Neural progenitor cell (in vitro differentiated cells): ENCODE results near the gene GLT8D2. TPM values are rescaled to one million over a fixed set of nuclear protein-coding genes. Genes with fewer than 3 reads are reported as not detected.

Experiments used
- DNase-seq: peaks from one replicate; pipeline ENCODE4 v3.0.0-alpha.2; 2016; ENCODE audit warnings: low spot score
- H2AFZ ChIP-seq: fragments of 200-600 bp; sonication (generic); replicated peaks from 2 replicates; pipeline ENCODE4 v1.6.1; 2016; ENCODE audit warnings: antibody characterized with exemption
- H3F3A ChIP-seq: fragments of 200-600 bp; sonication (generic); 2 replicates; pipeline ENCODE4 v1.6.1; 2016; ENCODE audit warnings: antibody characterized with exemption, low read depth
- H3K27ac ChIP-seq: fragments of 200-600 bp; sonication (generic); 2 replicates; pipeline ENCODE4 v1.5.1; 2016; ENCODE audit warnings: mild to moderate bottlenecking
- H3K27me3 ChIP-seq: fragments of 200-600 bp; sonication (generic); 2 replicates; pipeline ENCODE4 v1.6.1; 2016; ENCODE audit warnings: mild to moderate bottlenecking, moderate library complexity
- H3K36me3 ChIP-seq: fragments of 200-600 bp; sonication (generic); 2 replicates; pipeline ENCODE4 v1.5.1; 2016
- H3K4me1 ChIP-seq: fragments of 200-600 bp; sonication (generic); 2 replicates; pipeline ENCODE4 v1.6.1; 2016; ENCODE audit warnings: mixed run types
- H3K4me2 ChIP-seq: fragments of 200-600 bp; sonication (generic); 2 replicates; pipeline ENCODE4 v1.6.1; 2016
- H3K4me3 ChIP-seq: fragments of 200-600 bp; sonication (generic); 2 replicates; pipeline ENCODE4 v1.5.1; 2016
- H3K79me2 ChIP-seq: fragments of 200-600 bp; sonication (generic); 2 replicates; pipeline ENCODE4 v1.6.1; 2016; ENCODE audit warnings: low read depth
- H3K9ac ChIP-seq: fragments of 200-600 bp; sonication (generic); 2 replicates; pipeline ENCODE4 v1.6.1; 2016
- H3K9me3 ChIP-seq: fragments of 200-600 bp; sonication (generic); 2 replicates; pipeline ENCODE4 v1.5.1; 2016; ENCODE audit warnings: low read depth
- H4K20me1 ChIP-seq: fragments of 200-600 bp; sonication (generic); 2 replicates; pipeline ENCODE4 v1.6.1; 2016; ENCODE audit warnings: low read depth
- H3K27ac Mint-ChIP-seq: 3 replicates; pipeline ENCODE4 v1.8.0; 2021; ENCODE audit warnings: mixed read lengths
- H3K27me3 Mint-ChIP-seq: 2 replicates; pipeline ENCODE4 v1.8.0; 2022; ENCODE audit warnings: low read depth, mild to moderate bottlenecking, inconsistent platforms, moderate library complexity, mixed read lengths; ENCODE audit not compliant: insufficient read depth
- H3K36me3 Mint-ChIP-seq: 3 replicates; pipeline ENCODE4 v1.8.0; 2021; ENCODE audit warnings: mixed read lengths
- H3K4me1 Mint-ChIP-seq: 3 replicates; pipeline ENCODE4 v1.8.0; 2021; ENCODE audit warnings: mixed read lengths
- H3K4me3 Mint-ChIP-seq: 3 replicates; pipeline ENCODE4 v1.8.0; 2021; ENCODE audit warnings: mild to moderate bottlenecking, moderate library complexity, mixed read lengths
- H3K9me3 Mint-ChIP-seq: 3 replicates; pipeline ENCODE4 v1.8.0; 2020; ENCODE audit warnings: mixed read lengths
- EZH2 ChIP-seq: fragments of 200-600 bp; sonication (generic); IDR thresholded peaks from 2 replicates; pipeline ENCODE4 v1.6.1; 2017; ENCODE audit warnings: antibody characterized with exemption, mild to moderate bottlenecking, moderate library complexity
- EZH2phosphoT487 ChIP-seq: fragments of 200-600 bp; sonication (generic); IDR thresholded peaks from 2 replicates; pipeline ENCODE4 v1.6.1; 2017; ENCODE audit warnings: antibody characterized with exemption
- total RNA-seq: library from RNA; depleted of rRNA; stranded (reverse); fragments of >200 nt; gene quantifications from 2 replicates; pipeline ENCODE4 v1.2.3, GENCODE V29; 2015; ENCODE audit warnings: low replicate concordance
- TF ChIP-seq, protein P1 (sequence below): fragments of 200-600 bp; sonication (generic); IDR thresholded peaks from 2 replicates; pipeline ENCODE4 v1.5.1; 2017; ENCODE audit warnings: antibody characterized with exemption, mild to moderate bottlenecking

Gene GLT8D2
- total RNA-seq, 1 donor from 2014 or later, result 3.9 TPM

- TF ChIP-seq EZH2 (no peak), EZH2phosphoT487 (no peak)
- TF ChIP-seq, protein P1, sequence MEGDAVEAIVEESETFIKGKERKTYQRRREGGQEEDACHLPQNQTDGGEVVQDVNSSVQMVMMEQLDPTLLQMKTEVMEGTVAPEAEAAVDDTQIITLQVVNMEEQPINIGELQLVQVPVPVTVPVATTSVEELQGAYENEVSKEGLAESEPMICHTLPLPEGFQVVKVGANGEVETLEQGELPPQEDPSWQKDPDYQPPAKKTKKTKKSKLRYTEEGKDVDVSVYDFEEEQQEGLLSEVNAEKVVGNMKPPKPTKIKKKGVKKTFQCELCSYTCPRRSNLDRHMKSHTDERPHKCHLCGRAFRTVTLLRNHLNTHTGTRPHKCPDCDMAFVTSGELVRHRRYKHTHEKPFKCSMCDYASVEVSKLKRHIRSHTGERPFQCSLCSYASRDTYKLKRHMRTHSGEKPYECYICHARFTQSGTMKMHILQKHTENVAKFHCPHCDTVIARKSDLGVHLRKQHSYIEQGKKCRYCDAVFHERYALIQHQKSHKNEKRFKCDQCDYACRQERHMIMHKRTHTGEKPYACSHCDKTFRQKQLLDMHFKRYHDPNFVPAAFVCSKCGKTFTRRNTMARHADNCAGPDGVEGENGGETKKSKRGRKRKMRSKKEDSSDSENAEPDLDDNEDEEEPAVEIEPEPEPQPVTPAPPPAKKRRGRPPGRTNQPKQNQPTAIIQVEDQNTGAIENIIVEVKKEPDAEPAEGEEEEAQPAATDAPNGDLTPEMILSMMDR, result no peak
- H3K9me3 Mint-ChIP-seq, result peaks cover 9% of the 10 kb centered on the region
- no peaks in the 10 kb centered on the region for H3F3A ChIP-seq
- H3K9ac ChIP-seq, result no peak overlapping the region
- H2AFZ ChIP-seq, result no peak overlapping the region
- no peak overlapping the region for H3K27ac Mint-ChIP-seq
- H3K9me3 ChIP-seq, result no peaks in the 10 kb centered on the region
- H3K4me2 ChIP-seq, result no peak overlapping the region
- DNase-seq, result no peak
- no peaks in the 10 kb centered on the region for H3K4me1 Mint-ChIP-seq
- H3K4me3 ChIP-seq, result no peak overlapping the region
- H3K27me3 Mint-ChIP-seq, result peaks cover 3% of the 10 kb centered on the region
- no peak overlapping the region for H3K4me3 Mint-ChIP-seq
- no peaks in the 10 kb centered on the region for H4K20me1 ChIP-seq
- H3K36me3 ChIP-seq, result no peaks in the 10 kb centered on the region
- no peak overlapping the region for H3K27ac ChIP-seq
- H3K36me3 Mint-ChIP-seq, result peaks cover 2% of the 10 kb centered on the region
- no peaks in the 10 kb centered on the region for H3K4me1 ChIP-seq
- H3K79me2 ChIP-seq, result no peaks in the 10 kb centered on the region
- H3K27me3 ChIP-seq, result no peaks in the 10 kb centered on the region
These were observed 39.9 kb downstream of the GLT8D2 start for GRCh38 chr12:104010121-104010520.

- no peak overlapping the region for H3K4me3 Mint-ChIP-seq
- no peaks in the 10 kb centered on the region for H3K4me1 Mint-ChIP-seq
- Histone ChIP-seq H3K27ac (no peak overlapping the region), H3K4me2 (no peak overlapping the region), H3K79me2 (no peaks in the 10 kb centered on the region), H3K9me3 (no peaks in the 10 kb centered on the region), H4K20me1 (no peaks in the 10 kb centered on the region), H3K4me1 (no peaks in the 10 kb centered on the region), H3K4me3 (no peak overlapping the region), H3K36me3 (no peaks in the 10 kb centered on the region), H3K9ac (no peak overlapping the region), H2AFZ (no peak overlapping the region), H3F3A (no peaks in the 10 kb centered on the region), H3K27me3 (no peaks in the 10 kb centered on the region)
- peaks cover 2% of the 10 kb centered on the region for H3K36me3 Mint-ChIP-seq
- peaks cover 9% of the 10 kb centered on the region for H3K9me3 Mint-ChIP-seq
- H3K27me3 Mint-ChIP-seq, result peaks cover 3% of the 10 kb centered on the region
- TF ChIP-seq EZH2, result no peak
- TF ChIP-seq EZH2phosphoT487, result no peak
- TF ChIP-seq, protein P1, result no peak
- no peak for DNase-seq
- no peak overlapping the region for H3K27ac Mint-ChIP-seq
These were observed 43.1 kb downstream of the GLT8D2 start for GRCh38 chr12:104006929-104007328.

DNA sequence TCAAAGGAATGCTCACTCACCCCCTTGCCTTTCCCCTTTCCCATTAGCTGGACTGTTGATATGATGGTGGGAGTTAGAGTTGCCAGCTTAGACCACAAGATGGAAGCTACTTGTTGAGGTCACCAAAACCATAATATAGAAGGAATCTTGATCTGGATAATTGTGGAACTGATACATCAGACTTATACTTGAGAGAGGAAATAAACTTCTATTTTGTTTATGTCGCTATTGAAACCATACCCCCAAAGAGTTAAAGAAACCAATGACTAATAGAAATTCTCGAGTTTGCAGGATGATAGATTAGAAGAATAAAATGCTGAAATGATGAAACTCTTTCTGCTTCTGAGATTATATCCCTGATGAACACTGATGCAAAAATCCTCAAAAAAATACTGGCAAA, 46.4 kb downstream of the GLT8D2 start:
- Histone ChIP-seq H3K4me3 (no peak overlapping the region), H3K79me2 (no peaks in the 10 kb centered on the region), H3K4me1 (no peaks in the 10 kb centered on the region), H3K36me3 (no peaks in the 10 kb centered on the region), H3K27ac (no peak overlapping the region), H3F3A (no peaks in the 10 kb centered on the region), H3K9me3 (no peaks in the 10 kb centered on the region), H3K9ac (no peak overlapping the region), H4K20me1 (no peaks in the 10 kb centered on the region), H2AFZ (no peak overlapping the region), H3K27me3 (no peaks in the 10 kb centered on the region), H3K4me2 (no peak overlapping the region)
- Mint-ChIP-seq H3K27me3 (no peaks in the 10 kb centered on the region), H3K4me3 (no peak overlapping the region), H3K27ac (no peak overlapping the region), H3K4me1 (no peaks in the 10 kb centered on the region), H3K36me3 (peaks cover 2% of the 10 kb centered on the region), H3K9me3 (peaks cover 6% of the 10 kb centered on the region)
- TF ChIP-seq EZH2phosphoT487 (no peak), EZH2 (no peak)
- TF ChIP-seq, protein P1, result no peak
- no peak for DNase-seq

GRCh38 chr12:104002686-104003085, 47.3 kb downstream of the GLT8D2 start:
- Mint-ChIP-seq H3K36me3 (no peaks in the 10 kb centered on the region), H3K9me3 (no peaks in the 10 kb centered on the region), H3K27ac (no peak overlapping the region), H3K4me1 (no peaks in the 10 kb centered on the region), H3K4me3 (no peak overlapping the region), H3K27me3 (no peaks in the 10 kb centered on the region)
- H3K27ac ChIP-seq, result no peak overlapping the region
- H4K20me1 ChIP-seq, result no peaks in the 10 kb centered on the region
- no peaks in the 10 kb centered on the region for H3K4me1 ChIP-seq
- no peak overlapping the region for H3K9ac ChIP-seq
- TF ChIP-seq EZH2phosphoT487 (no peak), EZH2 (no peak)
- TF ChIP-seq, protein P1, result no peak
- no peak overlapping the region for H2AFZ ChIP-seq
- no peak overlapping the region for H3K4me3 ChIP-seq
- no peak for DNase-seq
- H3K4me2 ChIP-seq, result no peak overlapping the region
- no peaks in the 10 kb centered on the region for H3K36me3 ChIP-seq
- no peaks in the 10 kb centered on the region for H3K79me2 ChIP-seq
- no peaks in the 10 kb centered on the region for H3F3A ChIP-seq
- no peaks in the 10 kb centered on the region for H3K9me3 ChIP-seq
- H3K27me3 ChIP-seq, result no peaks in the 10 kb centered on the region
